HPDE6-E6E7 (cell line): ENCODE data around the gene DKK3.

ENCODE experiments used
- DNase-seq: peaks from one replicate; pipeline ENCODE4 v3.0.0; 2011; ENCODE audit warnings: missing footprints; ENCODE audit errors: extremely low spot score

The DKK3 gene

GRCh38 chr11:11982461-11982860 is 26.0 kb downstream of the DKK3 start:
- DNase-seq, result no peak

GRCh38 chr11:11981840-11982239 is 26.6 kb downstream of the DKK3 start:
- DNase-seq, result no peak

GRCh38 chr11:11981364-11981763 is 27.1 kb downstream of the DKK3 start:
- DNase-seq, result no peak

- DNase-seq, result no peak
Measured at GRCh38 chr11:11980841-11981308, 27.6 kb downstream of the DKK3 start.

- DNase-seq, result no peak
Measured at GRCh38 chr11:11980200-11980599, 28.2 kb downstream of the DKK3 start.

GRCh38 chr11:11979488-11980117 is 28.8 kb downstream of the DKK3 start:
- DNase-seq, result no peak

GRCh38 chr11:11978792-11979487 is 29.5 kb downstream of the DKK3 start:
- no peak for DNase-seq

GRCh38 chr11:11978098-11978637 is 30.3 kb downstream of the DKK3 start:
- no peak for DNase-seq

- DNase-seq, result peak; percentile 32
Measured at GRCh38 chr11:11977206-11977938, 31.1 kb downstream of the DKK3 start.

GRCh38 chr11:11976481-11977127 is 31.8 kb downstream of the DKK3 start:
- no peak for DNase-seq

- DNase-seq, result no peak
Measured at GRCh38 chr11:11975201-11976092, 33.0 kb downstream of the DKK3 start.

- no peak for DNase-seq
Measured at GRCh38 chr11:11973866-11974265, 34.6 kb downstream of the DKK3 start.

- DNase-seq, result no peak
Measured at GRCh38 chr11:11973361-11973800, 35.0 kb downstream of the DKK3 start.

- DNase-seq, result no peak
Measured at GRCh38 chr11:11972730-11973341, 35.6 kb downstream of the DKK3 start.

GRCh38 chr11:11971906-11972547 is 36.4 kb downstream of the DKK3 start:
- no peak for DNase-seq

GRCh38 chr11:11970556-11970955 is 37.9 kb downstream of the DKK3 start:
- no peak for DNase-seq

- no peak for DNase-seq
Measured at GRCh38 chr11:11969380-11970215, 38.8 kb downstream of the DKK3 start.

- DNase-seq, result no peak
Measured at GRCh38 chr11:11968511-11969280, 39.7 kb downstream of the DKK3 start.
